ENCODE measurements around the gene ATP1A1.

Gene ATP1A1

DNA sequence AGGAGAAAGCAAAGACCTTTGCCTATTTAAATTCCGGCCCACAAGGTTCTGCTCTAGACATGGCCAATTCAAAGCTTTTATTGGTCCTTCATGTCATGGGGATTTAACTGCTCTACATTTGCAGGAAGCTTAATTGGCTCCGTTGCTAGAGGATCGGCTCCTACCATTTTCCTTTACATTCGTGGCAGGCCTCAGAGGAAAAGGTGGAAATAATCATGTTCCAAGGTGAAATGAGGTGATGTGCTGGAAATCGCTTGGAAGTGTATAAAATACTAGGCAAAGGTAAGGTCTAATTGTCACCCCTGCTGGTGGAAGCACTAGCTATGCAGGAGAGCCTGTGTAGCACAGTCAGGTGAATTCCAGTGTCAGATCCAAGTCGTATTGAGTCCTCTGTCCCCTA, 55.5 kb downstream of the ATP1A1 start:
- Histone ChIP-seq H2AFZ (ENCODE audit: low read length) (no peak overlapping the region), H3K79me2 (ENCODE audit: insufficient read depth, low read length) (no peaks in the 10 kb centered on the region), H3K9me3 (ENCODE audit: low read length) (no peaks in the 10 kb centered on the region), H3K4me1 (ENCODE audit: insufficient read depth, low read length, severe bottlenecking) (no peaks in the 10 kb centered on the region), H3K4me3 (ENCODE audit: low read depth, low read length, poor library complexity, severe bottlenecking) (no peak overlapping the region), H3K27me3 (ENCODE audit: insufficient read depth, low read length) (no peaks in the 10 kb centered on the region), H3K36me3 (ENCODE audit: insufficient read depth, low read length) (no peaks in the 10 kb centered on the region), H3F3A (ENCODE audit: insufficient read depth, low read length) (no peaks in the 10 kb centered on the region), H4K20me1 (ENCODE audit: insufficient read depth, low read length) (no peaks in the 10 kb centered on the region), H3K27ac (ENCODE audit: low read depth, low read length, poor library complexity, severe bottlenecking) (no peak overlapping the region), H3K9ac (ENCODE audit: low read length) (no peak overlapping the region), H3K4me2 (ENCODE audit: low read length) (no peak overlapping the region), H3K9me2 (ENCODE audit: low read depth, low read length) (no peaks in the 10 kb centered on the region)
- TF ChIP-seq EZH2 (IDR thresholded peaks at IDR 0.05; ENCODE audit: borderline replicate concordance, low read length) (no peak), CTCF (IDR thresholded peaks at IDR 0.05; ENCODE audit: low read length) (no peak)

GRCh38 chr1:116429821-116430374, 56.9 kb downstream of the ATP1A1 start:
- Histone ChIP-seq H3K36me3 (ENCODE audit: insufficient read depth, low read length) (no peaks in the 10 kb centered on the region), H2AFZ (ENCODE audit: low read length) (no peak overlapping the region), H3K27me3 (ENCODE audit: insufficient read depth, low read length) (no peaks in the 10 kb centered on the region), H3K9me2 (ENCODE audit: low read depth, low read length) (no peaks in the 10 kb centered on the region), H3K4me3 (ENCODE audit: low read depth, low read length, poor library complexity, severe bottlenecking) (no peak overlapping the region), H4K20me1 (ENCODE audit: insufficient read depth, low read length) (no peaks in the 10 kb centered on the region), H3K9ac (ENCODE audit: low read length) (no peak overlapping the region), H3K4me1 (ENCODE audit: insufficient read depth, low read length, severe bottlenecking) (no peaks in the 10 kb centered on the region), H3K79me2 (ENCODE audit: insufficient read depth, low read length) (no peaks in the 10 kb centered on the region), H3F3A (ENCODE audit: insufficient read depth, low read length) (no peaks in the 10 kb centered on the region), H3K4me2 (ENCODE audit: low read length) (no peak overlapping the region), H3K27ac (ENCODE audit: low read depth, low read length, poor library complexity, severe bottlenecking) (no peak overlapping the region), H3K9me3 (ENCODE audit: low read length) (no peaks in the 10 kb centered on the region)
- no peak for TF ChIP-seq CTCF (IDR thresholded peaks at IDR 0.05; ENCODE audit: low read length)

DNA sequence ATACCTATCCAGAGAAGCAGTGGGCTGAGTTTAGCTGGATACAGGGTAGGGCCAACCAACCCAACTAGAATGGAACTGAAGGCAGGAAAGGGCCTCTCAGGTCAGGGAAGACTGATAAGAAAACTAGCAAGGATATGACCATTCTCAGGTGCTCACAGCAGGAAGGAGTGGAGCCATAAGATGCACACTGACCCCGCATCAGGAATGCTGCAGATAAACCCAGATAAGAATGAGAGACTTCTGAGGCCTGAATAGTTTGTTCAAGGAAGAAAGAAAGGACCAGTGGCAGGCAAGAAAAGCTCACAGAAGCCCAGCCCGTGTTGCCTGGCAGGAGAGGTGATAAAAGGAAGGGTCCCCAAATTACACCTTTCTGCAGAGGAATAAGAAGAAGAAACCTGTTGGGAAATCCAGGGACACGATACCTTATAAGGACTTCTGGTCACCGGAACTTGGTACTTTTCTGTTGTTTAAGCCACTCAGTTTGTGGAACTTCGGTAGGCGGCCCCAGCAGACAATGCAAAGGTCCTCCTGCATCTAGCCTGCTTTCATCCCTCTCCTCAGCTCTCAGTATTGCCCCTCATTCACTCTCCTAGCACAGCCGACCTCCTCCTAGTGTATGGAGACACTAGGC, 58.9 kb downstream of the ATP1A1 start:
- H3K4me1 ChIP-seq (ENCODE audit: insufficient read depth, low read length, severe bottlenecking) = no peaks in the 10 kb centered on the region
- no peak for TF ChIP-seq EZH2 (IDR thresholded peaks at IDR 0.05; ENCODE audit: borderline replicate concordance, low read length)
- TF ChIP-seq CTCF (IDR thresholded peaks at IDR 0.05; ENCODE audit: low read length) = no peak
- H3K9me2 ChIP-seq (ENCODE audit: low read depth, low read length) = no peaks in the 10 kb centered on the region
- H4K20me1 ChIP-seq (ENCODE audit: insufficient read depth, low read length) = no peaks in the 10 kb centered on the region
- no peaks in the 10 kb centered on the region for H3K36me3 ChIP-seq (ENCODE audit: insufficient read depth, low read length)
- H3F3A ChIP-seq (ENCODE audit: insufficient read depth, low read length) = no peaks in the 10 kb centered on the region
- no peaks in the 10 kb centered on the region for H3K27me3 ChIP-seq (ENCODE audit: insufficient read depth, low read length)
- no peak overlapping the region for H3K27ac ChIP-seq (ENCODE audit: low read depth, low read length, poor library complexity, severe bottlenecking)
- H3K4me3 ChIP-seq (ENCODE audit: low read depth, low read length, poor library complexity, severe bottlenecking) = no peak overlapping the region
- no peak overlapping the region for H3K4me2 ChIP-seq (ENCODE audit: low read length)
- H3K9me3 ChIP-seq (ENCODE audit: low read length) = no peaks in the 10 kb centered on the region
- no peak overlapping the region for H2AFZ ChIP-seq (ENCODE audit: low read length)
- no peaks in the 10 kb centered on the region for H3K79me2 ChIP-seq (ENCODE audit: insufficient read depth, low read length)
- H3K9ac ChIP-seq (ENCODE audit: low read length) = no peak overlapping the region
